DND-41 (cell line): ENCODE measurements around the gene STAC2.

ENCODE experiments used
- CTCF ChIP-seq: IDR thresholded peaks from 2 replicates; pipeline ENCODE4 v1.5.1; 2012; ENCODE audit warnings: borderline replicate concordance, low read length, moderate library complexity, mild to moderate bottlenecking; ENCODE audit not compliant: poor library complexity, severe bottlenecking; ENCODE audit errors: extremely low read depth
- EZH2 ChIP-seq: IDR thresholded peaks from 3 replicates; pipeline ENCODE4 v1.6.1; 2012; ENCODE audit warnings: borderline replicate concordance, low read depth, mild to moderate bottlenecking, moderate library complexity, low read length, inconsistent platforms; ENCODE audit not compliant: severe bottlenecking

GRCh38 chr17:39209317-39210092, 16.2 kb downstream of the STAC2 start:
- no peak for TF ChIP-seq CTCF
- TF ChIP-seq EZH2, result peak; percentile 77
